Osteoblast (primary cell): ENCODE measurements around the gene SDF4. TPM values are rescaled to one million over a fixed set of nuclear protein-coding genes. Genes with fewer than 3 reads are reported as not detected.

Source experiments
- DNase-seq: peaks from one replicate; pipeline ENCODE4 v3.0.0; 2011; ENCODE audit warnings: low spot score, mixed read lengths; ENCODE audit not compliant: insufficient read length; ENCODE audit errors: missing footprints
- H2AFZ ChIP-seq: 2 replicates; pipeline ENCODE4 v1.6.0; 2011; ENCODE audit warnings: mild to moderate bottlenecking, low read length
- H3K27ac ChIP-seq: 2 replicates; pipeline ENCODE4 v1.5.1; 2011; ENCODE audit warnings: mild to moderate bottlenecking, low read depth, low read length, moderate library complexity
- H3K27me3 ChIP-seq: 2 replicates; pipeline ENCODE4 v1.6.0; 2012; ENCODE audit warnings: mild to moderate bottlenecking, control low read depth, inconsistent platforms, low read length, moderate library complexity; ENCODE audit not compliant: insufficient read depth
- H3K36me3 ChIP-seq: 2 replicates; pipeline ENCODE4 v1.5.1; 2011; ENCODE audit warnings: mild to moderate bottlenecking, low read length, control low read depth, moderate library complexity; ENCODE audit not compliant: insufficient read depth
- H3K4me1 ChIP-seq: 2 replicates; pipeline ENCODE4 v1.5.1; 2011; ENCODE audit warnings: mild to moderate bottlenecking, low read length, control low read depth, moderate library complexity; ENCODE audit not compliant: insufficient read depth
- H3K4me2 ChIP-seq: 2 replicates; pipeline ENCODE4 v1.6.0; 2011; ENCODE audit warnings: mild to moderate bottlenecking, low read length; ENCODE audit not compliant: insufficient read depth
- H3K4me3 ChIP-seq: fragments of 200-600 bp; sonication (generic); 3 replicates; pipeline ENCODE4 v1.5.1; 2012; ENCODE audit warnings: mild to moderate bottlenecking, low read length, inconsistent platforms; ENCODE audit not compliant: insufficient read depth
- H3K79me2 ChIP-seq: 2 replicates; pipeline ENCODE4 v1.6.0; 2012; ENCODE audit warnings: mild to moderate bottlenecking, low read length, control low read depth, inconsistent platforms; ENCODE audit not compliant: insufficient read depth
- H3K9me3 ChIP-seq: 2 replicates; pipeline ENCODE4 v1.5.1; 2011; ENCODE audit warnings: low read depth, low read length, control low read depth
- H4K20me1 ChIP-seq: 2 replicates; pipeline ENCODE4 v1.6.0; 2012; ENCODE audit warnings: mild to moderate bottlenecking, low read length, control low read depth; ENCODE audit not compliant: insufficient read depth
- total RNA-seq: library from RNA; depleted of rRNA; stranded (reverse); fragments of >200 nt; gene quantifications from 2 replicates; pipeline ENCODE4 v1.2.3, GENCODE V29; 2012
- TF ChIP-seq, protein P1 (sequence below): IDR thresholded peaks from 2 replicates; pipeline ENCODE4 v1.5.1; 2011; ENCODE audit warnings: mild to moderate bottlenecking, low read depth, low read length, moderate library complexity; ENCODE audit errors: extremely low read depth

Gene SDF4
- total RNA-seq, 1 donor, result 151 TPM

DNA sequence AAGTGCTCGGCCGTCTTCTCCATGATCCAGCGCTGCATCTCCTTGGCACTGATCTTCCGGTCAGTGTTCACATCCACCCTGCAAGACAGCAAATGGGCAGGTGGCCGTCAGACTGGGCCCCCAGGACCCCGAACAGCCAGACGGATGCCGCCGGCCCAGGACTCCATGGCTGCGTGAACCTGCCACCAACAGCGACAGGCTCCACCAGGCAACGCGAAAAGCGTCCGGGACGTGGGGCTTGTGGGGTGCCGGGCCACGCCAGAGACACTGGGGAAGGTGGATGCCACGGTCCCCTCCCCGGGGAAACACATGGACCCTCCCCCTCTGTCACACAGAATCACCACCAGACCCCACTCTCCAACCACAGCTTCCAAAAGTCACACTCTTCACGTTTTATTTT lies 7.9 kb downstream of the SDF4 start:
- peaks cover 52% of the 10 kb centered on the region for H3K79me2 ChIP-seq
- H3K9me3 ChIP-seq, result no peaks in the 10 kb centered on the region
- H3K27ac ChIP-seq, result no peak overlapping the region
- H3K27me3 ChIP-seq, result no peaks in the 10 kb centered on the region
- H3K36me3 ChIP-seq, result peaks cover 27% of the 10 kb centered on the region
- H3K4me1 ChIP-seq, result no peaks in the 10 kb centered on the region
- TF ChIP-seq, protein P1, sequence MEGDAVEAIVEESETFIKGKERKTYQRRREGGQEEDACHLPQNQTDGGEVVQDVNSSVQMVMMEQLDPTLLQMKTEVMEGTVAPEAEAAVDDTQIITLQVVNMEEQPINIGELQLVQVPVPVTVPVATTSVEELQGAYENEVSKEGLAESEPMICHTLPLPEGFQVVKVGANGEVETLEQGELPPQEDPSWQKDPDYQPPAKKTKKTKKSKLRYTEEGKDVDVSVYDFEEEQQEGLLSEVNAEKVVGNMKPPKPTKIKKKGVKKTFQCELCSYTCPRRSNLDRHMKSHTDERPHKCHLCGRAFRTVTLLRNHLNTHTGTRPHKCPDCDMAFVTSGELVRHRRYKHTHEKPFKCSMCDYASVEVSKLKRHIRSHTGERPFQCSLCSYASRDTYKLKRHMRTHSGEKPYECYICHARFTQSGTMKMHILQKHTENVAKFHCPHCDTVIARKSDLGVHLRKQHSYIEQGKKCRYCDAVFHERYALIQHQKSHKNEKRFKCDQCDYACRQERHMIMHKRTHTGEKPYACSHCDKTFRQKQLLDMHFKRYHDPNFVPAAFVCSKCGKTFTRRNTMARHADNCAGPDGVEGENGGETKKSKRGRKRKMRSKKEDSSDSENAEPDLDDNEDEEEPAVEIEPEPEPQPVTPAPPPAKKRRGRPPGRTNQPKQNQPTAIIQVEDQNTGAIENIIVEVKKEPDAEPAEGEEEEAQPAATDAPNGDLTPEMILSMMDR, result no peak
- no peak for DNase-seq
- H4K20me1 ChIP-seq, result peaks cover 50% of the 10 kb centered on the region
- H3K4me2 ChIP-seq, result no peak overlapping the region
- no peak overlapping the region for H2AFZ ChIP-seq
- H3K4me3 ChIP-seq, result no peak overlapping the region

DNA sequence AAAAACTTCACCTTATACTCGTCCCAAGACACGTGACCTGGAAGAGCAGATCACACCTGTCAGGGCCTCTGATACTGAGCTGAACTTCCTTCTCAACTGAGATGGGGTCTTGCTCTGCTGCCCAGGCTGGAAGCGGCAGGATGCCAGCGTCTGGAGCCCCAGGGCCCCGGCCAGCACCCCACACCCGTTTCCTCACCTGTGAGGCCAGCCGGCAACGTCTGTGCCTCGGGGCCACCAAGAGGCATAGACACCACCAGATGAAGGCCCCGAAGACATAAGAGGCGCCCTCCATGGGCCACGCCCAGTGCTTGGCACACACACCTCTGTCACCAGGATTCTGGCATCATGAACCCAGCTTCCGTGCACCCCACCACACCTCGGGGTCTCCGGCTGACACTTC lies 8.5 kb downstream of the SDF4 start:
- DNase-seq, result no peak
- Histone ChIP-seq H2AFZ (no peak overlapping the region), H3K27me3 (no peaks in the 10 kb centered on the region), H3K4me2 (no peak overlapping the region), H3K36me3 (peaks cover 28% of the 10 kb centered on the region), H3K4me1 (no peaks in the 10 kb centered on the region), H3K79me2 (peaks cover 47% of the 10 kb centered on the region), H3K9me3 (no peaks in the 10 kb centered on the region), H3K4me3 (no peak overlapping the region), H4K20me1 (peaks cover 48% of the 10 kb centered on the region), H3K27ac (no peak overlapping the region)
- TF ChIP-seq, protein P1, result no peak

DNA sequence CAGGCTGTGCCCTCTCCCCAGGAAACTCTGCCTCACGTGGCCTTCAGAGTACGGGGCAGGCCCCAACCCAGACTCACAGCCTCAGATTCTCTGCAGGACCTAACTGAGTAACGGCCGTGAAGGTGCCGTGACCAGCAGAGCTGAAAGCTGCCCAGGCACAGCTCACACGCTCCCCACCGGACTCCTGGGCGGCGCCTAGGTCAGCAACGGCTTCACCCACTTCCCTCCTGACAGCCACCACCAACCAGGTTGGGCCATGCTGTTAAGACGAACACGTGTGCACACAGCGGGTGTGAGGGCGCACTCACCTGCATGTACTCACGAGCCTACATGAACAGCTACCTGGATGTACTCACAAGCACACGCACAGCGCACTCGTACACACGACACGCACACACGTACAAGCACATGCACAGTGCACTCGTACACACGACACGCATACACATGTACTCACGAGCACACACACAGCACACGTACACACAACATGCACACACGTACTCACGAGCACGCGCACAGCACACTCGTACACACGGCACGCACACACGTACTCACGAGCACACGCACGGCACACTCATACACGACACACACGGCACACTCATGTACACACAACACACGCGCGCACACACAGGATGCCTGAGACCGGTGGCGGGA lies 9.1 kb downstream of the SDF4 start:
- no peak overlapping the region for H3K27ac ChIP-seq
- H2AFZ ChIP-seq, result no peak overlapping the region
- no peak overlapping the region for H3K4me3 ChIP-seq
- no peaks in the 10 kb centered on the region for H3K4me1 ChIP-seq
- TF ChIP-seq, protein P1, result no peak
- H3K36me3 ChIP-seq, result peaks cover 23% of the 10 kb centered on the region
- peaks cover 45% of the 10 kb centered on the region for H4K20me1 ChIP-seq
- H3K27me3 ChIP-seq, result no peaks in the 10 kb centered on the region
- no peaks in the 10 kb centered on the region for H3K9me3 ChIP-seq
- H3K4me2 ChIP-seq, result no peak overlapping the region
- peaks cover 41% of the 10 kb centered on the region for H3K79me2 ChIP-seq
- DNase-seq, result no peak

DNA sequence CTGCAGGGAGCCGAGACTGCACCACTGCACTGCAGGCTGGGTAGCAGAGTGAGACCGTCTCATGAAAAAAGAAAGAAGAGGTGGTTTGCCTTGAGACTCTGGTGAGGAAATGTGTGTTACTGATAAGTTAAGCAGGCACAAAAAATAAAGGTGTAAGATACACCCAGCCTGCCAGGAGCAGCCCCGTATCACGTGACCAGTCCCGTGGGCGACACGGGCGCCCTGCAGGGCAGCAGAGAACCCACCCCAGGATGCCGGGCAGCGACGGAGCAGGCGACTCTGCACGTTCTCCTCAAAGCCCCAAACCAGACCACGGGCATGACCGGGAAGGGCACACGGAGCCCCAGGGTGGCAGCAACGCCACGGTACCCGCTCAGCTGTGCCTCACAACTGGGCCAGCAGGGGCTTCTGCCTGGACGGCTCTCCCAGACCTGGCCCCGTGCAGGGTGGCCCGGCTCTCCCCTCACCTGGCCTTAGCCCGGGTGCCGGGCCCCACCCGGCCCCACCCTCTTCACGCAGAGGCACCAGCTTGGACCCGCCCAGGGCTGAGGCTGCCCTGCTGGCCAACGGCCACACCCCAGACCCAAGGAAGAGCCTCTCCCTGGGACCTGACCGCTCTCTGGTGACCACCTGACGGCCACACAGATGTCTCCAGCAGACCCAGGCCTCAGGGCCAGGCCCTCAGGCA lies 9.8 kb downstream of the SDF4 start:
- H3K27me3 ChIP-seq, result no peaks in the 10 kb centered on the region
- TF ChIP-seq, protein P1, result no peak
- no peak overlapping the region for H3K27ac ChIP-seq
- no peak for DNase-seq
- H3K36me3 ChIP-seq, result peaks cover 21% of the 10 kb centered on the region
- H3K4me2 ChIP-seq, result no peak overlapping the region
- H3K9me3 ChIP-seq, result no peaks in the 10 kb centered on the region
- no peak overlapping the region for H2AFZ ChIP-seq
- peaks cover 41% of the 10 kb centered on the region for H4K20me1 ChIP-seq
- H3K79me2 ChIP-seq, result peaks cover 35% of the 10 kb centered on the region
- no peak overlapping the region for H3K4me3 ChIP-seq
- no peaks in the 10 kb centered on the region for H3K4me1 ChIP-seq
